GM19043 (cell line): Measurements from ENCODE around the gene SIPA1.
A peak's percentile ranks its signal among the peaks of the same experiment; 100 is the strongest.
"Not testable (repeated sequence)": the region's sequence is repeated elsewhere in the genome, so short reads cannot be mapped to it uniquely, and the experiment has no call there.

Source experiments
- ATAC-seq: cut with Tn5 transposase; IDR thresholded peaks from one replicate; pipeline ENCODE4 v1.9.1; 2021; ENCODE audit warnings: low read depth; ENCODE audit not compliant: unreplicated experiment

Gene SIPA1

DNA sequence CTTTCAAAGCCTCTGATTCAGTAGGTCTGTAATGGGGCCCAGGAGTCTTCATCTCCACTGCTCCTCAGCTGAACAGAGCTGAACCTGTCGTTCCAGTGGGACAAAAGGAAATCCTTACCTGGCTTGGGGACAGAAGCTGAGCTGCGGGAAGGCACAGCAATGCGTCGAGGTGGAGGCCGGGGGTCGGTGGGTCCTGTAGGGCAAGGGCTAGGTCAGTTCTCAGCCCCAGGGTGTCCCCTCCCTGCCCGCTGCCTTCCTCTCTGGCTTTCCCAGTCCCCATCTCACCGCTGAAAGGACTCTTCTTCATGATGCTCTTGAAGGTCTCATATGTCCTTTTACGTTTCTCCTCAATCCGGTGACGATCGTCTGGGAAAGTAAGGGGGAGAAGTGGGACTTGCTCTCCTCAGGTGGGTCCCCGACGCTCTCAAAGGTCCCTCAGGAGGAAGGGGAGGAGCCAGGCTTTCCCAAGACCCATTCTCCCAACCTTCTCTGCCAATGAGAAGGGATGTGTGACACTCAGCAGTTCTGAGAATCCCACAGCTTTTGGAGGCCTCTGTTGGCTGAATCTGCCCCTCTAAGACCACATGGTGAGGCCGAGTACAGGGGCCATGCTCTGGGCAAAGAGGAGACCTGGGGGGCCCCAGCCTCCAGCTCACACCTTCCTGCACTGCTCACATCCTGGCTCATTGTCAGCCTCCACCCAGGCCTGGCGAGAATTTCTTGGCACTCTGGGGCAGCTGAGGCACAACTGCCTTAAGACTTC, 17.9 kb downstream of the SIPA1 start:
- no peak for ATAC-seq

DNA sequence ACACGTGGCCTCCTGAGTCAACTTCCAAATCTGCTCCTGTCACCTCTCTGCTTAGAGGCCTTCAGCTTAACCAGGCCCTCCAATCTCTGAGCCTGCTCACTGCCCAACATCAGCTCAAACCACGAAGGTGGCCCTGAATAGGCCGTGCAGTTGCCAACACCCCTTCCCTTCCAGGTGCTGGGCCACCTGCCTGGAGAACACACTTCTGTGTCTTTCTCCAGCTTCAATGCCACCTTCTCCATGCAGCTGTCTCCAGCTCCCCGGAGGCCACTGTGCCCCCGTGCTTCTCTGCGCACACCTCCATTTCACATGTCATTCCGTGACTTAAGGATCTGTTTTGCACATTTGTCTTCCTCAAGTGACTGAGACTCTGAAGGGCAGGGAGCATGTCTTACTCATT, 19.5 kb downstream of the SIPA1 start:
- ATAC-seq, result no peak

- ATAC-seq, result no peak
These were observed 20.5 kb downstream of the SIPA1 start for GRCh38 chr11:65658174-65659021.

- no peak for ATAC-seq
These were observed 22.1 kb downstream of the SIPA1 start for GRCh38 chr11:65660038-65660437.

- not testable (repeated sequence) for ATAC-seq
These were observed 23.0 kb downstream of the SIPA1 start for GRCh38 chr11:65660908-65661307.

DNA sequence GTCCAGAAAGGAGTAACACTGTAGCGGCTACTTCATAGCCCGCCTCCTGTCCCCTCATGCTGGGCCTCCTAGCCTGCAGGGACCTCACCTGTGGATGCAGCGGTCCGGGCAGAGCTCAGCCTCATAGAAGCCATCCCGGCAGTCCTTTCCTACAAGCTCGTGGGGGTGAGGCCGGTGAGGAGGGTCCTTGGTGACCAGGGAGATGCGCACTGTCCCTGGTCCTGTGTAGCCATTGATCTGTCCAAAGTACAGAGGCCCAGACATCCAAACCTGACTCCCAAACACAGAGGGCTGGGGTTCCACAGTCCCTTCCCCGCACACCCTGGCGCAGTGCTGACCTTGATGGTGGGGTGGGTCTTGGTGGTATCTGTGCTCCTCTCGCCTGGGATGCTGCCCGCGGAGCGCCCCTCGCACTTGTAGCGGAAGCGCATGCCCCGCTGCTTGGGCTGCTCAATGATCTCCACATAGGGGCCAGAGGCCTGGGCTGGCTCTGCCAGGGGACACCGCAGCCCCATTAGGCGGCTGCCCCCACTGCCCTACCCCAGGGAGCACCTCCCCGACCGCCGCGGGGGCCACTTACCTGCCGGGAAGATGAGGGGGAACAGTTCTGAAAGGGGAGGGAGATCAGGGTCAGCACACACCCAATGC, 23.8 kb downstream of the SIPA1 start:
- ATAC-seq, result no peak

DNA sequence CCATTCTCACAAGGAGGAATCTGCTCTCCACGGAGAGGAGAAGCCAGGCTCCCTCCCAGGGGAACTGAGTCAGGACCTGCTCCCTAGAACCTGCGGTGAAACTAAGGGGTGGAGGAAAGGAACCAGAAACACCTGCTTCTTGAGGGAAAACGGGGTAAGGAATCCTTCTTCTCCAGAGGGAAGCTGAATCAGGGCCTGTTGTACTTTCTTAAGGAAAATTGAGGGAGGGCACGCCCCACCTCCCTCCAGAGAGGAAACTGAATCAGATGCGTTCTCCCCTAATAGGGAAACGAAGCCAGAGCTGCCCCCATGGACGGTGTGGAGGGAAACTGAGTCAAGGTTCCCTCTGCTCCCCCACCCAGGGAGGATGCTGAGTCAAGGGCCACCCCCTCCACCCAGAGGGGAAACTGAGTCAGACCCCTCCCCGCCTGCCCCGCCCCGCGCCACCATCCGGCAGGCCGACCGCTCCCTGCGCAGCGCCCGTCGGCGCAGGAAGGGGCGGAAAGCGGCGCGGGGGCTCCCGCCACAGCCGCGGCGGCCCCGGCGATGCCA, 24.4 kb downstream of the SIPA1 start:
- no peak for ATAC-seq

- peak; percentile 65 for ATAC-seq
These were observed 25.1 kb downstream of the SIPA1 start, which contains the start of gene RELA for GRCh38 chr11:65662799-65663638. RELA (minus strand) TSS chr11:65662916; CDS start chr11:65662832, 84 bp downstream.

DNA sequence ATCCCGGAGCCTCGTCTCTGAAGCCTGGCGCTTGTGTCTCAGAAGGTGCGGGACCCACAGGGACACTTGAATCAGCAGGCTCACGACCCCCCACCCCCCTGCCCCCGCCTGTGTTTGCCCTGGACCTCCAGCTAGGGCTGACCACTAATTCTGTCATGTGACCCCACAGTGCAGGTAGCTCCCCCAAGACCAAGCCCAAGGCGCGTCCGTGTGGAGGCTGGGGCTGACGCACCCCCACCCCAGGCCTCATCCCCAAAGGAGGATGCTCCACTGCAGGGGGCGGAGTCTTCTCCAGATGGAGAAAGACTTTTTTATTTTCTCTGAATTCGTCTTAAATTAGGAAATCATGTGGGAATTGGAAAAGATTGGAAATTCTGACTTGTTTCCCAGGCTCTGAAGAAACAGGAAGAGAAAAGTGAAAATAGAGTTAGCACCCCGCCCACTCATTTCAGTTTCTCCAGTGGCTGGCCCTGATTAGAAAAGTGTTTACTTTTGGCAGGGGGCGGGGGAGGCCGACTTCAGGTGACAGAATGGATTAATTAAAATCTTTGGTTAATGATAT, 25.8 kb downstream of the SIPA1 start:
- ATAC-seq, result no peak

GRCh38 chr11:65672180-65672860, 34.4 kb downstream of the SIPA1 start:
- no peak for ATAC-seq

- no peak for ATAC-seq
These were observed 35.1 kb downstream of the SIPA1 start for GRCh38 chr11:65672982-65673381.

DNA sequence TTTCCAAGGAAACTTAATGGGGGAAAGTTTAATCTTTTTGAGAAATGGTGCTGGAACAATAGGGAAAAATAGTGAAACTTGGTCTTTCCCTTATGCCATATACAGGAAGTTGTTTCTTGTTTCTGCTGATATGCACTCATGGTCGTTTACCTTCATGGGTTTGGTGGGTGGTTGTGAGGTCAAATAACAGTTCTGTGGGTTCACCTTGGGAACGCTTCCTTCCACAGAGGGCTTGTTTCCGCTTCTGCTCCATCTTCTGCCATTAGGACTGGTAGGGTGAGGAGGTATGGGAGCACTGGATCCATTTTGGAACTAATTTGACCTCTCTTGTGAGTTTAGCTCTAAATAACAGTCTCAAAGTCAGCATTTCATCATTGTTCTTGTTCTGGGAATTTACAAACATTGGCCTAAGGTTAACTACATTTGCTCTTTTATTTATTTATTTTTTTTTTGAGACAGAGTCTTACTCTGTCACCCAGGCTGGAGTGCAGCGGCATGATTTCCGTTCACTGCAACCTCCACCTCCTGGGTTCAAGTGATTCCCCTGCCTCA, 42.4 kb downstream of the SIPA1 start:
- ATAC-seq, result no peak

DNA sequence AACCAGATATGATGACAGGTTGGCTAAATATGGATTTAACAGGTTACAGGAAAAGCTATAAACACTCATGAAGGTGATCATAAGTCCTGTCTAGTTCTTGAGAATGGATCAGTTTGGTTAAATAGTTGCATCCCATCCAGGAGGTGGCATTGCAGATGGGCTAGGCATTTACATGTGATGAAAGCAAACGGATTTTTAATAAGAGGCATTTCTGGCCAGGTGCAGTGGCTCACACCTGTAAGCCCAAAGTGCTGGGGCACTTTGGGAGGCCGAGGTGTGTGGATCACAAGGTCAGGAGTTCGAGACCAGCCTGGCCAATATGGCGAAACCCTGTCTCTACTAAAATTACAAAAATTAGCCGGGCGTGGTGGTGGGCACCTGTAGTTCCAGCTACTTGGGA, 45.6 kb downstream of the SIPA1 start:
- not testable (repeated sequence) for ATAC-seq

DNA sequence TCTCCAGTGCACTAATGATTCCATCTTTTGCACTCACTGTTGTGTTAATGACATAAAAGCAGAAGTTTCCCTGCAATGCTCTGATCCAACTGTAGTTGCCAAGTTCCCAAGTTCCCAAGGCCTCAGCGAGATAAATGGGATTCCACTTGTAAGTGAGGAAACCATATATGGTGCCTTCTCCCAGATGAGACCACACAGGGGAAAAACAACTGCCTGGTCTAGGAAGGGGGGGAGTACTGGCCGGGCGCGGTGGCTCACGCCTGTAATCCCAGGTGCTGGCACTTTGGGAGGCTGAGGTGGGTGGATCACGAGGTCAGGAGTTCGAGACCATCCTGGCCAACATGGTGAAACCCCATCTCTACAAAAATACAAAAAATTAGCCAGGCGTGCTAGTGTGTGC, 48.1 kb downstream of the SIPA1 start:
- no peak for ATAC-seq

- not testable (repeated sequence) for ATAC-seq
These were observed 53.9 kb downstream of the SIPA1 start for GRCh38 chr11:65691847-65692246.

DNA sequence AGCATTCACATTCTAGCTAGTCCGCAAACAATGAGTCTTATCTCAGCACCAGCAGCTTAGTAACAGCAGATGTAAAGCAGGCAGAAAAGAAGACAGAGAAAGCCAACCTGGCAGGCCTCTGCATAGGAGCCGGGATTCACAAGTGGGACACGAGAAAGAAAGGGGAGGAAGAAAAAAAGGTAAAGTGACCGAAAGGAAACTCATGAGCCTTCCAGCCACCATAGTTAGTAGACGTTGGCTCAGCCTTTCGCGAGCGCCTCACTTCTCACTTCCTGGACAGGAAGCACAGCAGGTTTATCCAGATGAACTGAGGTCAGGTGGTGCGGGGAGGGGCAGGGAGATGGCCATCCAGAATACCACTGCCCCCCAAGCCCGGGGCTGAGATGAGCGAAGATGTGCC, 54.5 kb downstream of the SIPA1 start:
- ATAC-seq, result no peak

DNA sequence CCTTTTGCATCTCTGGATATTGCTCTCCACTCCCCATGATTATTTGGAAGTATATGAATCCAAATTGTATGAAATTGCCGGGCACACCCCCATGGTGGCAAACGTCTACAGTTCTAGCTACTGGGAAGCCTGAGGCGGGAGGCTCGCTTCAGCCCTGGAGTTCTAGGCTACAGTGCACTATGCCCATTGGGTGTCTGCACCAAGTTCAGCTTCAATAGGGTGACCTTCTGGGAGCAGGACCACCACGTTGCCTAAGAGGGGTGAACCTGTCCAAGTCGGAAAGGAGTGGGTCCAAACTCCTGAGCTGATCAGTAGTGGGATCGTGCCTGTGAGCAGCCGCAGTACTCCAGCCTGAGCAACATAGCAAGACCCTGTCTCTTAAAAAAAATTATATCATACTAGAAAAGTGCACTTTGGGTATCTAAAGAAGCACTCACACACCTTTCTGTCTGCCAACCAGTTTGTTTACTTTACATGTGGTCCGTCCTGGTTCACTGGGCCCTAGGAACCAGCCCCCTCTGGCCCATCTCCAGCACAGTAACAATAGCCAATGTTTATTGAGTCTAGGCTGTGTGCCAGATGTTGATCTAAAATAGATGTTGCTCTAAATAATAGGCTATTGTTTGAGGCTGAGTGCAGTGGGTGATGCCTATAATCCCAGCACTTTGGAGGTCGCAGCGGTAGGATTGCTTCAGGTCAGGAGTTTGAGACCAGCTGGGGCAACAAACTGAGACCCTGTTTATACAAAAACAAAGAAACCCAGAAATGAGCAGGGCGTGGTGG, 57.7 kb downstream of the SIPA1 start:
- no peak for ATAC-seq
